ENCODE data around the gene F3. TPM values are rescaled to one million over a fixed set of nuclear protein-coding genes. Genes with fewer than 3 reads are reported as not detected.

F3 gene
- total and polyA plus RNA-seq, 4 donors = 1.0 to 2.7 (median 1.4) TPM

- no peak overlapping the region for H3K27ac ChIP-seq (ENCODE audit: low read depth in 1 of 2, low read length in 2 of 2)
- H3K4me3 ChIP-seq (ENCODE audit: low read depth in 1 of 3, low read length in 3 of 3) = no peak overlapping the region
- H3K4me1 ChIP-seq (ENCODE audit: control insufficient read depth in 4 of 4, insufficient read depth in 4 of 4, low read length in 3 of 4) = no peaks in the 10 kb centered on the region
- H3K9ac ChIP-seq (ENCODE audit: low read depth in 1 of 2, low read length in 2 of 2) = no peak overlapping the region
- TF ChIP-seq REST (IDR thresholded peaks at IDR 0.05) (no peak), NR2F2 (IDR thresholded peaks at IDR 0.05) (no peak), RXRA (IDR thresholded peaks at IDR 0.05) (peak in 1 of 2 donors; percentile 8), ZBTB33 (IDR thresholded peaks at IDR 0.05) (no peak)
- no peak for DNase-seq (ENCODE audit: low spot score)
- no peaks in the 10 kb centered on the region for H3K27me3 ChIP-seq (ENCODE audit: control insufficient read depth in 4 of 4, insufficient read depth in 4 of 4, low read length in 3 of 4)
- 91% methylated on average over 5 of the region's 5 CpGs for WGBS
- no peaks in the 10 kb centered on the region for H3K36me3 ChIP-seq (ENCODE audit: control insufficient read depth in 4 of 4, insufficient read depth in 3 of 4, low read depth in 1 of 4, low read length in 3 of 4)
- H3K9me3 ChIP-seq (ENCODE audit: control insufficient read depth in 4 of 4, low read length in 3 of 4) = no peaks in the 10 kb centered on the region
Observed at GRCh38 chr1:94554580-94554979, 13.0 kb upstream of the F3 start.

GRCh38 chr1:94553931-94554330 lies 12.4 kb upstream of the F3 start:
- WGBS = 81% methylated on average over 4 of the region's 4 CpGs
- Histone ChIP-seq H3K9me3 (ENCODE audit: control insufficient read depth in 4 of 4, low read length in 3 of 4) (no peaks in the 10 kb centered on the region), H3K27ac (ENCODE audit: low read depth in 1 of 2, low read length in 2 of 2) (no peak overlapping the region), H3K27me3 (ENCODE audit: control insufficient read depth in 4 of 4, insufficient read depth in 4 of 4, low read length in 3 of 4) (no peaks in the 10 kb centered on the region), H3K36me3 (ENCODE audit: control insufficient read depth in 4 of 4, insufficient read depth in 3 of 4, low read depth in 1 of 4, low read length in 3 of 4) (no peaks in the 10 kb centered on the region), H3K9ac (ENCODE audit: low read depth in 1 of 2, low read length in 2 of 2) (no peak overlapping the region), H3K4me1 (ENCODE audit: control insufficient read depth in 4 of 4, insufficient read depth in 4 of 4, low read length in 3 of 4) (no peaks in the 10 kb centered on the region), H3K4me3 (ENCODE audit: low read depth in 1 of 3, low read length in 3 of 3) (no peak overlapping the region)
- no peak for TF ChIP-seq NR2F2 (IDR thresholded peaks at IDR 0.05)
- TF ChIP-seq SP1 (IDR thresholded peaks at IDR 0.05) = no peak
- TF ChIP-seq CTCF (IDR thresholded peaks at IDR 0.05; ENCODE audit: low read depth, low read length, missing input control) = no peak
- no peak for TF ChIP-seq MAX (IDR thresholded peaks at IDR 0.05)
- no peak for TF ChIP-seq ZBTB33 (IDR thresholded peaks at IDR 0.05)
- no peak for TF ChIP-seq JUND (IDR thresholded peaks at IDR 0.05)
- no peak for TF ChIP-seq EGR1 (IDR thresholded peaks at IDR 0.05; ENCODE audit: low read depth in 2 of 2)
- TF ChIP-seq FOXA2 (IDR thresholded peaks at IDR 0.05) = no peak
- no peak for TF ChIP-seq RXRA (IDR thresholded peaks at IDR 0.05)
- no peak for TF ChIP-seq GABPA (IDR thresholded peaks at IDR 0.05 in 1 of 2, conservative IDR thresholded peaks at IDR 0.05 in 1 of 2)
- TF ChIP-seq ATF3 (IDR thresholded peaks at IDR 0.05) = no peak
- TF ChIP-seq RAD21 (IDR thresholded peaks at IDR 0.05) = no peak
- no peak for TF ChIP-seq HNF4G (IDR thresholded peaks at IDR 0.05)
- no peak for TF ChIP-seq TAF1 (conservative IDR thresholded peaks at IDR 0.05)
- TF ChIP-seq YY1 (IDR thresholded peaks at IDR 0.05) = no peak
- TF ChIP-seq REST (IDR thresholded peaks at IDR 0.05) = no peak
- no peak for TF ChIP-seq HNF4A (conservative IDR thresholded peaks at IDR 0.05)
- TF ChIP-seq FOXA1 (IDR thresholded peaks at IDR 0.05) = no peak
- DNase-seq (ENCODE audit: low spot score) = no peak

Measured in liver (tissue), 9 donors.